Ishikawa (cell line): ENCODE results near the gene ZFYVE21.

Experiments used
- CEBPB ChIP-seq: IDR thresholded peaks from 2 replicates; pipeline ENCODE4 v1.6.1; 2012
- CREB1 ChIP-seq: IDR thresholded peaks from 2 replicates; pipeline ENCODE4 v1.6.1; 2012; ENCODE audit warnings: low read depth
- EGR1 ChIP-seq: IDR thresholded peaks from 2 replicates; pipeline ENCODE4 v1.6.1; 2012
- EP300 ChIP-seq: IDR thresholded peaks from 2 replicates; pipeline ENCODE4 v1.6.1; 2012; ENCODE audit warnings: borderline replicate concordance
- FOXM1 ChIP-seq: IDR thresholded peaks from 2 replicates; pipeline ENCODE4 v1.6.1; 2012; ENCODE audit warnings: low read depth, borderline replicate concordance
- MAX ChIP-seq: IDR thresholded peaks from 2 replicates; pipeline ENCODE4 v1.6.1; 2012
- NFIC ChIP-seq: IDR thresholded peaks from 2 replicates; pipeline ENCODE4 v1.6.1; 2012
- RAD21 ChIP-seq: IDR thresholded peaks from 2 replicates; pipeline ENCODE4 v1.6.1; 2012; ENCODE audit warnings: low read depth
- TAF1 ChIP-seq: IDR thresholded peaks from 2 replicates; pipeline ENCODE4 v1.6.1; 2012; ENCODE audit warnings: low read depth, mild to moderate bottlenecking
- TCF12 ChIP-seq: IDR thresholded peaks from 2 replicates; pipeline ENCODE4 v1.6.1; 2012; ENCODE audit warnings: low read depth
- TEAD4 ChIP-seq: IDR thresholded peaks from 2 replicates; pipeline ENCODE4 v1.6.1; 2012
- YY1 ChIP-seq: IDR thresholded peaks from 2 replicates; pipeline ENCODE4 v1.6.1; 2012; ENCODE audit warnings: low read depth
- ZBTB7A ChIP-seq: IDR thresholded peaks from 2 replicates; pipeline ENCODE4 v1.6.1; 2012; ENCODE audit warnings: low read depth
- TF ChIP-seq, protein P1 (sequence below): IDR thresholded peaks from 2 replicates; pipeline ENCODE4 v1.6.1; 2012
- TF ChIP-seq, protein P2 (sequence below): IDR thresholded peaks from 2 replicates; pipeline ENCODE4 v1.6.1; 2012; ENCODE audit warnings: low read depth, mild to moderate bottlenecking

Gene ZFYVE21

DNA sequence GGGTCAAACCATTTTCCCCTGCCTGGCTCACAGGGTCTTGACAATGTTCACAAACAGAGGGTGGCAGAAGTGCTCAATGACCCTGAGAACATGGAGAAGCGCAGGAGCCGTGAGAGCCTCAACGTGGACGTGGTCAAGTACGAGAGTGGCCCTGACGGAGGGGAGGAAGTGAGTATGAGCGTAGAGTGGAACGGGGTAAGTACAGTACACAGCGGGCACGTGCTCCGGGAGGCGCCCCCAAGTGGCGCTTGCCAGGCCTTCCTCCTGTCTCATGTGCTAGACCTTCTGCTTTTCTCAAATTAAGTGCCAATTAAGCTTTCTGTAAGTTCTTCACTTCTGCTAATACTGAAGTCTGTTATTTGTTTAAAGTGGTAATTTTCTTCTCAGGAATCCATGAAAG is 36.3 kb upstream of the ZFYVE21 start:
- peak; percentile 12; the same call in 1 of the 2 replicates for TF ChIP-seq RAD21
- TF ChIP-seq CEBPB = no peak
- TF ChIP-seq, protein P1, sequence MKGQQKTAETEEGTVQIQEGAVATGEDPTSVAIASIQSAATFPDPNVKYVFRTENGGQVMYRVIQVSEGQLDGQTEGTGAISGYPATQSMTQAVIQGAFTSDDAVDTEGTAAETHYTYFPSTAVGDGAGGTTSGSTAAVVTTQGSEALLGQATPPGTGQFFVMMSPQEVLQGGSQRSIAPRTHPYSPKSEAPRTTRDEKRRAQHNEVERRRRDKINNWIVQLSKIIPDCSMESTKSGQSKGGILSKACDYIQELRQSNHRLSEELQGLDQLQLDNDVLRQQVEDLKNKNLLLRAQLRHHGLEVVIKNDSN = peak; percentile 47
- TF ChIP-seq ZBTB7A = no peak
- peak; percentile 59 for TF ChIP-seq MAX
- no peak for TF ChIP-seq EP300
- TF ChIP-seq TEAD4 = no peak
- TF ChIP-seq EGR1 = no peak

DNA sequence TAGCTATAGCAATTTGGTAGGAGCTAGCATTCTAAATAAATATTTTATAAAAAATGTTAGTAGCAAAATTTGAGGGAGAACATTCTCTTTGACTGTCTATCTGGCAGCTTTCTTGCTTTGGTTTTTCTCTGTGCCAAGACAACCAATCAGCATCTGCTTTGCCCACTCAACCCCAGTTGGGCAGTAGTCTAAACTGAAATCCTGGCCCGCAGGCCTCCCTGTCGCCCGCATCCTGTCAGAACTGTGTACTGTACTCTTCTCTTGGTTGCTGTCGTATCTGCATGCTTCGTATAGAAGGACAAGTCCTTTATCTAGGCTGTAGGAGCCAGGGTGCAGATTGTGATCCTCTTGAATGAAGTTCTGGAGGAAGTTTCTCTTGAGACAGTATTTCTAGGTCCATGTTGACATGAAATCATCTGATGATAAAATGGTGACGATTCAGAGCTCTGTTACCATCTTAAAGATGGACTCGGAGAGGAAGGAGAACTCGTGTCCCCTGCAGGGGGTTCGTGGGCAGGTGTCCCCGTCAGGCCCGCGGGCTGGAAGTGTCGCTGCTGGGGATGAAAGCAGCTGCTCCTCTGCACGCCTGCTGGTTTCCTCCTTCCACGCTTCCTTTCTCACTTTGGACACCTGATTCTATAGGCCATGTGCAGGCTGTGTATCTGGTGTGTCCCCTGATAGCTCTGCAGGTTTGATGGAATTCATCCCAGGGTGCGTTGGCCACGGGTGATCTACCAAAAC is 34.9 kb upstream of the ZFYVE21 start:
- TF ChIP-seq ZBTB7A = no peak
- TF ChIP-seq TCF12 = no peak
- TF ChIP-seq TEAD4 = no peak
- TF ChIP-seq TAF1 = no peak
- TF ChIP-seq MAX = no peak
- TF ChIP-seq, protein P1 = no peak
- no peak for TF ChIP-seq EP300
- no peak for TF ChIP-seq FOXM1
- no peak for TF ChIP-seq EGR1
- no peak for TF ChIP-seq RAD21
- TF ChIP-seq NFIC = no peak
- TF ChIP-seq, protein P2, sequence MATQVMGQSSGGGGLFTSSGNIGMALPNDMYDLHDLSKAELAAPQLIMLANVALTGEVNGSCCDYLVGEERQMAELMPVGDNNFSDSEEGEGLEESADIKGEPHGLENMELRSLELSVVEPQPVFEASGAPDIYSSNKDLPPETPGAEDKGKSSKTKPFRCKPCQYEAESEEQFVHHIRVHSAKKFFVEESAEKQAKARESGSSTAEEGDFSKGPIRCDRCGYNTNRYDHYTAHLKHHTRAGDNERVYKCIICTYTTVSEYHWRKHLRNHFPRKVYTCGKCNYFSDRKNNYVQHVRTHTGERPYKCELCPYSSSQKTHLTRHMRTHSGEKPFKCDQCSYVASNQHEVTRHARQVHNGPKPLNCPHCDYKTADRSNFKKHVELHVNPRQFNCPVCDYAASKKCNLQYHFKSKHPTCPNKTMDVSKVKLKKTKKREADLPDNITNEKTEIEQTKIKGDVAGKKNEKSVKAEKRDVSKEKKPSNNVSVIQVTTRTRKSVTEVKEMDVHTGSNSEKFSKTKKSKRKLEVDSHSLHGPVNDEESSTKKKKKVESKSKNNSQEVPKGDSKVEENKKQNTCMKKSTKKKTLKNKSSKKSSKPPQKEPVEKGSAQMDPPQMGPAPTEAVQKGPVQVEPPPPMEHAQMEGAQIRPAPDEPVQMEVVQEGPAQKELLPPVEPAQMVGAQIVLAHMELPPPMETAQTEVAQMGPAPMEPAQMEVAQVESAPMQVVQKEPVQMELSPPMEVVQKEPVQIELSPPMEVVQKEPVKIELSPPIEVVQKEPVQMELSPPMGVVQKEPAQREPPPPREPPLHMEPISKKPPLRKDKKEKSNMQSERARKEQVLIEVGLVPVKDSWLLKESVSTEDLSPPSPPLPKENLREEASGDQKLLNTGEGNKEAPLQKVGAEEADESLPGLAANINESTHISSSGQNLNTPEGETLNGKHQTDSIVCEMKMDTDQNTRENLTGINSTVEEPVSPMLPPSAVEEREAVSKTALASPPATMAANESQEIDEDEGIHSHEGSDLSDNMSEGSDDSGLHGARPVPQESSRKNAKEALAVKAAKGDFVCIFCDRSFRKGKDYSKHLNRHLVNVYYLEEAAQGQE = no peak
- no peak for TF ChIP-seq CREB1
- no peak for TF ChIP-seq CEBPB
- no peak for TF ChIP-seq YY1

- no peak for TF ChIP-seq MAX
- no peak for TF ChIP-seq EP300
- no peak for TF ChIP-seq EGR1
- no peak for TF ChIP-seq TEAD4
- no peak for TF ChIP-seq FOXM1
- no peak for TF ChIP-seq YY1
- TF ChIP-seq CEBPB = no peak
- no peak for TF ChIP-seq TCF12
Observed at GRCh38 chr14:103683139-103683538, 32.5 kb upstream of the ZFYVE21 start.

GRCh38 chr14:103684471-103684870 is 31.1 kb upstream of the ZFYVE21 start:
- TF ChIP-seq TCF12 (no peak), YY1 (no peak), CEBPB (no peak), EP300 (no peak), TAF1 (no peak), NFIC (no peak), TEAD4 (no peak)
- TF ChIP-seq, protein P1 = no peak

DNA sequence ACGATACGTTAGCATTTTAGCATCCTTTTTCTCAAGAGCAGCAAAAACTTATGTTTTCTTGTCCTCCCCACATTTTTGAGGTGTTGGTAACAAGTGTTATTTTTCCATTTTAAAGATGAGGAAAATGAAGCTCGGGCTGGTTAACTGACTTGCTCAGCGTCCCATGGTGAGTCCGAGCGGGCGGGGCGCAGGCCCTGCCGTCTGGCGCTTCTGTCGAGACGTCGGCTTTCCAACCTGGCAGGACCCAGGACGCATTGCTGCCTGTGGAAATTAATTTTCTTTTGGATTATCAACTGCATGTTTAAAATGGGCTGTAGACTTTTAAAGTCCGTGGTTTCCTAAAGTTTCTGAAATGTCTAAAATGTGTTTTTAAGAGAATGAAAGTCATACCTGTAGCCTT is 30.7 kb upstream of the ZFYVE21 start:
- no peak for TF ChIP-seq TCF12
- TF ChIP-seq RAD21 = no peak
- TF ChIP-seq CEBPB = no peak
- no peak for TF ChIP-seq MAX
- no peak for TF ChIP-seq TEAD4
- no peak for TF ChIP-seq EGR1
- no peak for TF ChIP-seq FOXM1
- TF ChIP-seq EP300 = no peak

DNA sequence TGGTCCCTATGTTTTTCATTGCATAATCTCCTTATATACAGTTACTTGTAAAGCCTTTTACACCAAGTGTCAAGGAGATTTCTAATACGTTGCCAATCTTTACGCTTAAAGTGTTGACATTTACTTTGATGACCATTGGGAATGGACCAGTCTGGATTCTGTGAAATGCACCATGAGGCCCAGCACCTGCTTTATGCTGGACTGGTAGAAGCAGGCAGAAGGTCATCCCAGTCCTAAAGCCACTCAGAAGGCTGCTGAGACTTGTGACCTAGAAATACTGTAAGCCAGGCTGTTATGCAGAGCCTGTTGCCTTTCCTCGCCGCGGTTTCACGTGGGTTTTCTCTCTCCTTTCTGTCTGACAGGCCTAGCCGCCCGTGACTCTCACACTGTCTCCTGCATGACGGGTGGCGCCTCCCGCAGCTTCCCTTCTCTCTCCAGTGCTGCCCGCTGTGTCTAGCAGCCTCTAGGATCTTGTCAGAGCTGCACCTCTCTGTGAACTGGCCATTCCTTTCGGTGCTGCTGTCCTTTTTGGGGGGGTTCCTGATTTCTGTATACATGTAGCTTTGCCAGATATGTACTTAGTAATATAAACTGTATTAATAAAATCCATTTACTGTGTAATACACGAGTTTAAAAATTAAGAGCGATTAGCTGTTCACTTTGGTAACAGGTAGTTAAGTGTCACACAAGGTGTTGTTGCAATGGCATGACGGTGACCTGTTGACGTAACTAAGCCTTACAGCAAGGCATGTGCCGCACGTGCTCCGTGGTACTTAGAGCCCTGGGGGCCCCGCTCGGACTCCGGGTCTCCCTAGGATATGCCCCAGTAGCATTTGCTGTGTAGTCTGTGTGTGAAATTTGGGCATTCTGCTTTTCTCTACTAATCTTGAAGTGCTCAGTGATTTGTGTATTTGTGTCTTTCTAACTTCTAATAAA is 30.1 kb upstream of the ZFYVE21 start:
- TF ChIP-seq YY1 = no peak
- no peak for TF ChIP-seq CREB1
- TF ChIP-seq ZBTB7A = no peak
- TF ChIP-seq TEAD4 = no peak
- TF ChIP-seq, protein P2 = no peak
- TF ChIP-seq MAX = no peak
- no peak for TF ChIP-seq EP300
- TF ChIP-seq CEBPB = no peak
